Hepatocyte (in vitro differentiated cells): ENCODE results near the gene SMIM26.

Source experiments
- CTCF ChIP-seq: fragments of 200-600 bp; sonication (generic); IDR thresholded peaks from 2 replicates; pipeline ENCODE4 v1.5.1; 2016; ENCODE audit warnings: antibody characterized with exemption, mild to moderate bottlenecking; ENCODE audit not compliant: poor library complexity
- EZH2phosphoT487 ChIP-seq: fragments of 200-600 bp; sonication (generic); IDR thresholded peaks from one replicate; pipeline ENCODE4 v1.6.1; 2018; ENCODE audit warnings: antibody characterized with exemption, mild to moderate bottlenecking, low read depth, moderate library complexity; ENCODE audit not compliant: unreplicated experiment, severe bottlenecking

- TF ChIP-seq CTCF, result no peak
- no peak for TF ChIP-seq EZH2phosphoT487
Observed at GRCh38 chr20:18585134-18585533, 17.9 kb downstream of the SMIM26 start.
